Gastrocnemius medialis (tissue), 4 donors: Measurements from ENCODE around the gene KCNK4. TPM values are rescaled to one million over a fixed set of nuclear protein-coding genes. Genes with fewer than 3 reads are reported as not detected.

ENCODE experiments used
- ATAC-seq, 2 donors: fragments of 150-250 bp; one replicate each; pipeline ENCODE4 v1.9.1; 2016
- DNase-seq, 2 donors: peaks; one replicate each; pipeline ENCODE4 v3.0.0-alpha.2; 2019
- H3K27ac ChIP-seq, 4 donors: fragments of 200-600 bp; sonication (generic); 1 replicate in 1 of 4; 2 replicates in 3 of 4; pipeline ENCODE4 v1.5.1; 2016 to 2018; ENCODE audit warnings: mild to moderate bottlenecking in 2 of 4, moderate library complexity in 1 of 4
- H3K27me3 ChIP-seq, 3 donors: fragments of 200-600 bp; sonication (generic) in 2 of 3; 1 replicate in 1 of 3; 2 replicates in 2 of 3; pipeline versions ENCODE4 v1.5.1 to v1.6.0; 2016 to 2019; ENCODE audit warnings: mild to moderate bottlenecking in 1 of 3, moderate library complexity in 1 of 3
- H3K36me3 ChIP-seq, 2 donors: fragments of 200-600 bp; sonication (generic) in 1 of 2; one replicate each; pipeline ENCODE4 v1.5.1; 2017 to 2018
- H3K4me1 ChIP-seq, 2 donors: fragments of 200-600 bp; sonication (generic) in 1 of 2; one replicate each; pipeline ENCODE4 v1.5.1; 2016 to 2017; ENCODE audit warnings: mild to moderate bottlenecking in 2 of 2
- H3K4me3 ChIP-seq, 4 donors: fragments of 200-600 bp; sonication (generic) in 3 of 4; 1 replicate in 1 of 4; 2 replicates in 3 of 4; pipeline ENCODE4 v1.5.1; 2016 to 2019; ENCODE audit warnings: mild to moderate bottlenecking in 2 of 4
- H3K9me3 ChIP-seq, 3 donors: fragments of 200-600 bp; sonication (generic) in 2 of 3; 1 replicate in 1 of 3; 2 replicates in 2 of 3; pipeline ENCODE4 v1.5.1; 2016 to 2019
- CTCF ChIP-seq, 5 experiments: fragments of 450-650 bp in 3 of 5; fragments of 200-600 bp in 2 of 5; sonication (generic) in 2 of 5; IDR thresholded peaks in 4 of 5; conservative IDR thresholded peaks in 1 of 5; 1 replicate in 4 of 5; 2 replicates in 1 of 5; pipeline ENCODE4 v1.5.1; 2016 to 2019; ENCODE audit warnings: antibody characterized with exemption in 5 of 5, mild to moderate bottlenecking in 3 of 5, moderate library complexity in 3 of 5
- POLR2A ChIP-seq, 2 donors: fragments of 450-650 bp; IDR thresholded peaks; one replicate each; pipeline ENCODE4 v1.6.1; 2017; ENCODE audit warnings: antibody characterized with exemption in 2 of 2, mild to moderate bottlenecking in 2 of 2, moderate library complexity in 2 of 2
- in situ Hi-C, 4 donors: fragments of 200-750 bp; cut with MboI; loops; one replicate each; pipeline versions ENCODE4 v1.15.0 to v1.8.0; 2017; ENCODE audit warnings: low sequenced_read_pairs in 4 of 4
- intact Hi-C: fragments of 100-400 bp; cut with DNase I; formaldehyde crosslinking; loops from one replicate; pipeline ENCODE4 v1.15.1; 2023; ENCODE audit warnings: low total_unique reads
- total RNA-seq, 4 donors: library from RNA; depleted of rRNA; stranded (reverse); fragments of >200 nt; gene quantifications; one replicate each; pipeline versions ENCODE4 v1.1.0 to v1.2.3, GENCODE V29; 2016

KCNK4 gene
- total RNA-seq, 4 donors from 2014 or later, result not detected

- H3K36me3 ChIP-seq, result no peaks in the 10 kb centered on the region
- TF ChIP-seq CTCF (IDR thresholded peaks at IDR 0.05 in 4 of 5, conservative IDR thresholded peaks at IDR 0.05 in 1 of 5) (no peak), POLR2A (IDR thresholded peaks at IDR 0.05) (no peak)
- no peak overlapping the region for H3K27ac ChIP-seq
- H3K9me3 ChIP-seq, result no peaks in the 10 kb centered on the region
- DNase-seq (no peak), ATAC-seq (no peak)
- no peak overlapping the region for H3K4me3 ChIP-seq
- intact Hi-C loops, result loop anchor here (10.0 kb wide), 1 partner anchor 625 kb away; the partner anchor contains the start of gene EHD1
- in situ Hi-C loops, result no loop called here
- H3K27me3 ChIP-seq, result no peaks in the 10 kb centered on the region
- peaks cover 42 to 44% of the 10 kb centered on the region in 2 donors for H3K4me1 ChIP-seq
Observed at GRCh38 chr11:64249563-64250414, 41.3 kb upstream of the KCNK4 start.

- TF ChIP-seq POLR2A (IDR thresholded peaks at IDR 0.05), result no peak
- TF ChIP-seq CTCF (IDR thresholded peaks at IDR 0.05 in 4 of 5, conservative IDR thresholded peaks at IDR 0.05 in 1 of 5), result no peak
- H3K36me3 ChIP-seq, result peaks cover 0 to 7% of the 10 kb centered on the region in 2 donors
- H3K4me1 ChIP-seq, result peaks cover 37 to 39% of the 10 kb centered on the region in 2 donors
- DNase-seq (no peak), ATAC-seq (no peak)
- no peaks in the 10 kb centered on the region for H3K9me3 ChIP-seq
- in situ Hi-C loops, result no loop called here
- intact Hi-C loops, result loop anchor here (1.0 kb wide), 4 partner anchors 19 to 55 kb away; partner anchors contain the start of gene ESRRA
- H3K4me3 ChIP-seq, result peak overlapping the region; percentile 59 to 83 (median 68)
- no peaks in the 10 kb centered on the region for H3K27me3 ChIP-seq
- peak overlapping the region in 3 of 4 donors; percentile 76 to 82 (median 77) for H3K27ac ChIP-seq
Observed at GRCh38 chr11:64250415-64251015, 40.6 kb upstream of the KCNK4 start.

- TF ChIP-seq CTCF (IDR thresholded peaks at IDR 0.05 in 4 of 5, conservative IDR thresholded peaks at IDR 0.05 in 1 of 5) (peak; percentile 79 to 98 (median 94)), POLR2A (IDR thresholded peaks at IDR 0.05) (peak; percentile 82 to 86)
- DNase-seq, result no peak
- Histone ChIP-seq H3K27me3 (no peaks in the 10 kb centered on the region), H3K9me3 (no peaks in the 10 kb centered on the region), H3K36me3 (peaks cover 0 to 10% of the 10 kb centered on the region in 2 donors), H3K27ac (peak within 1 kb of the TSS; percentile 67 to 82 (median 76)), H3K4me3 (peak within 1 kb of the TSS; percentile 65 to 92 (median 78)), H3K4me1 (peaks cover 36 to 37% of the 10 kb centered on the region in 2 donors)
- peak; percentile 40 to 50 for ATAC-seq
- in situ Hi-C loops (no loop called here), intact Hi-C loops (loop anchor here (1.0 kb wide), 4 partner anchors 18 to 54 kb away; partner anchors contain the start of gene ESRRA)
Observed at GRCh38 chr11:64251016-64251752, 39.9 kb upstream of the KCNK4 start, which contains the start of gene PLCB3. TSS of gene PLCB3 (plus strand) at chr11:64251530. CDS start at chr11:64251650, 120 bp downstream.

GRCh38 chr11:64251753-64252002 is 39.4 kb upstream of the KCNK4 start:
- H3K36me3 ChIP-seq, result peaks cover 0 to 15% of the 10 kb centered on the region in 2 donors
- peak in 1 of 2 donors; percentile 39 for TF ChIP-seq POLR2A (IDR thresholded peaks at IDR 0.05)
- no peak for TF ChIP-seq CTCF (IDR thresholded peaks at IDR 0.05 in 4 of 5, conservative IDR thresholded peaks at IDR 0.05 in 1 of 5)
- peak overlapping the region; percentile 65 to 92 (median 78) for H3K4me3 ChIP-seq
- intact Hi-C loops, result loop anchor here (1.0 kb wide), 4 partner anchors 18 to 54 kb away; partner anchors contain the start of gene ESRRA
- H3K27ac ChIP-seq, result peak overlapping the region; percentile 67 to 82 (median 76)
- H3K4me1 ChIP-seq, result peaks cover 36 to 37% of the 10 kb centered on the region in 2 donors
- no peak for ATAC-seq
- in situ Hi-C loops, result no loop called here
- H3K9me3 ChIP-seq, result no peaks in the 10 kb centered on the region
- no peaks in the 10 kb centered on the region for H3K27me3 ChIP-seq
- DNase-seq, result no peak
